ENCODE results near the gene COX5A. TPM values are rescaled to one million over a fixed set of nuclear protein-coding genes. Genes with fewer than 3 reads are reported as not detected.
"Not testable (repeated sequence)": the region's sequence is repeated elsewhere in the genome, so short reads cannot be mapped to it uniquely, and the experiment has no call there.

The COX5A gene
- total RNA-seq, 1 donor from 2014 or later: 248 TPM

DNA sequence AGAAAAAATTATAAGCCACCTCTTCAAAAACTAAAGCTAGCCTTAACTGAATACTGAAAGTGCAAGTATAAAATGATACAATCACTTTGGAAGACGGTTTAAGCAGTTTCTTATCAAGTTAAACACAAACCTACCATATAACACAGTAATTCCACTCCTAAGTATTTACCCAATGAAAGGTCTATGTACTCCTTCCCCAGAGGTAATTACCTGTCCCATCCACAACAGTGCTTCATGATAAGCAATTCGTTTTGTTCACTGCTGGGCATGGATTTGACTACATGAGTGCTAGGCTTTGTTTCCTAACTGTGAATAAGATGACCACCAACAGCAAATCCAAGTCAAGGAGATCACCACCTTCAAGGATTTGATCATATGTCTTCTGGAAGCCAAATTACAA is 4.3 kb downstream of the COX5A start:
- no peak for DNase-seq (ENCODE audit: extremely low spot score, unreplicated experiment)
- peaks cover 10% of the 10 kb centered on the region for H3K4me1 Mint-ChIP-seq (ENCODE audit: unreplicated experiment)
- H3K4me3 Mint-ChIP-seq: peak overlapping the region; percentile 61
- TF ChIP-seq, protein P1, sequence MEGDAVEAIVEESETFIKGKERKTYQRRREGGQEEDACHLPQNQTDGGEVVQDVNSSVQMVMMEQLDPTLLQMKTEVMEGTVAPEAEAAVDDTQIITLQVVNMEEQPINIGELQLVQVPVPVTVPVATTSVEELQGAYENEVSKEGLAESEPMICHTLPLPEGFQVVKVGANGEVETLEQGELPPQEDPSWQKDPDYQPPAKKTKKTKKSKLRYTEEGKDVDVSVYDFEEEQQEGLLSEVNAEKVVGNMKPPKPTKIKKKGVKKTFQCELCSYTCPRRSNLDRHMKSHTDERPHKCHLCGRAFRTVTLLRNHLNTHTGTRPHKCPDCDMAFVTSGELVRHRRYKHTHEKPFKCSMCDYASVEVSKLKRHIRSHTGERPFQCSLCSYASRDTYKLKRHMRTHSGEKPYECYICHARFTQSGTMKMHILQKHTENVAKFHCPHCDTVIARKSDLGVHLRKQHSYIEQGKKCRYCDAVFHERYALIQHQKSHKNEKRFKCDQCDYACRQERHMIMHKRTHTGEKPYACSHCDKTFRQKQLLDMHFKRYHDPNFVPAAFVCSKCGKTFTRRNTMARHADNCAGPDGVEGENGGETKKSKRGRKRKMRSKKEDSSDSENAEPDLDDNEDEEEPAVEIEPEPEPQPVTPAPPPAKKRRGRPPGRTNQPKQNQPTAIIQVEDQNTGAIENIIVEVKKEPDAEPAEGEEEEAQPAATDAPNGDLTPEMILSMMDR (conservative IDR thresholded peaks at IDR 0.05): no peak
- H3K27me3 Mint-ChIP-seq: no peaks in the 10 kb centered on the region
- peak overlapping the region; percentile 52 for H3K27ac Mint-ChIP-seq
- peaks cover 13% of the 10 kb centered on the region for H3K36me3 Mint-ChIP-seq
- H3K9me3 Mint-ChIP-seq: no peaks in the 10 kb centered on the region

DNA sequence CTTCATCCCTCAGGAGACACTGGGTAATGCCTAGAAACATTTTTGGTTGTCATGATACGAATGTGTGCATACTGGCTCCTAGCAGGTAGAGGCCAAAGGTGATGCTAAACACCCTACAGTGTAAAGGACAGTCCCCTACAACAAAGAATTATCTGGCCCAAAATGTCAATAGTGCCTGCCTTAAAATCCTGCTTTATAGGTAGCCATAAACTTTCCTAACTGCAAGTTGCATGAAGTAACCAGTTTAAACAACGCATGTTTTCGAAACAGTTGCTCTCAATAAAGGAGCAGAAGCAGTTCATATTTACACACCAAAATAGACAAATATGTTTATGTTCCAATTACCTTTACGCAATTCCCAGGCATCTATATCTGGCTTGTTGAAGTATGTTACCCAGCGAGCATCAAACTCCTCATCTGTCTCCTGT is 9.1 kb downstream of the COX5A start:
- Mint-ChIP-seq H3K9me3 (no peaks in the 10 kb centered on the region), H3K36me3 (peaks cover 10% of the 10 kb centered on the region), H3K27me3 (no peaks in the 10 kb centered on the region), H3K4me3 (no peak overlapping the region), H3K27ac (no peak overlapping the region), H3K4me1 (ENCODE audit: unreplicated experiment) (peaks cover 9% of the 10 kb centered on the region)
- no peak for DNase-seq (ENCODE audit: extremely low spot score, unreplicated experiment)
- TF ChIP-seq, protein P1 (conservative IDR thresholded peaks at IDR 0.05): no peak

DNA sequence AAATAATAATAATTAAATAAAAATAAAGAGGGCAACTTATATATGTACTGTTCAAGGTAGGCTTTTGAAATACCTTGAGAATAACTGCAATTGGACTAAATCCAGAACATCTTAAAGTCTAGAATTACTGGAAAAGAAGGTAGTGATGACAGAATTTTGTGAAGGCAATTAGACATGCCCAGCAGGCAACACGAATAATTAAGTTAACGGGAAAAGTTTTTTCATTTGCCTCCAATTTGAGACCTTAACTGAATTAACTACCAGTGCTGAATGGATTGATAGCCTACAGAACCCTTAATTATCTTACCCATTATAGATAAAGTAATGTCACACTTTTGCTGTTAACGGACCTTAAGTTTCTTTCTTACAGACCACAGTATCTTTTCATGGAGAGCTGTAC is 13.3 kb downstream of the COX5A start:
- Mint-ChIP-seq H3K27ac (no peak overlapping the region), H3K4me1 (ENCODE audit: unreplicated experiment) (no peaks in the 10 kb centered on the region), H3K27me3 (no peaks in the 10 kb centered on the region), H3K36me3 (peaks cover 22% of the 10 kb centered on the region), H3K4me3 (no peak overlapping the region), H3K9me3 (no peaks in the 10 kb centered on the region)
- DNase-seq (ENCODE audit: extremely low spot score, unreplicated experiment): no peak
- TF ChIP-seq, protein P1 (conservative IDR thresholded peaks at IDR 0.05): no peak

DNA sequence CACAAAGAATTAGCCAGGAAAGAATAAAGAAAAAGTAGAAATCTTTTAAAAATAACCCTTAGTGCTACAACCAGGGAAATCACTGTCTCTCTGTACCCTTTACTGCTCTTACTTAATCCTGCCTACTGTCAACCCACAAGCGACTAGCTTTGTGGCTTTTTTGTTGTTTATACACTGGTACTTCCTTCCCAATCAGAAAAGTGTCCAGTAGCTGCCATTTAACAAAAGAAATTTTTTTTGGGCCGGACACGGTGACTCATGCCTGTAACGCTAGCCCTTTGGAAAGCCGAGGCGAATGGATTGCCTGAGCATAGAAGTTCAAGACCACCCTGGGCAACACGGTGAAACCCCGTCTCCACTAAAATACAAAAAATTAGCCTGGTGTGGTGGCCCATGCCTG is 17.4 kb downstream of the COX5A start:
- Mint-ChIP-seq H3K9me3 (no peaks in the 10 kb centered on the region), H3K27me3 (no peaks in the 10 kb centered on the region), H3K4me1 (ENCODE audit: unreplicated experiment) (no peaks in the 10 kb centered on the region), H3K4me3 (no peak overlapping the region), H3K27ac (no peak overlapping the region), H3K36me3 (peaks cover 24% of the 10 kb centered on the region)
- TF ChIP-seq, protein P1 (conservative IDR thresholded peaks at IDR 0.05): no peak
- no peak for DNase-seq (ENCODE audit: extremely low spot score, unreplicated experiment)

DNA sequence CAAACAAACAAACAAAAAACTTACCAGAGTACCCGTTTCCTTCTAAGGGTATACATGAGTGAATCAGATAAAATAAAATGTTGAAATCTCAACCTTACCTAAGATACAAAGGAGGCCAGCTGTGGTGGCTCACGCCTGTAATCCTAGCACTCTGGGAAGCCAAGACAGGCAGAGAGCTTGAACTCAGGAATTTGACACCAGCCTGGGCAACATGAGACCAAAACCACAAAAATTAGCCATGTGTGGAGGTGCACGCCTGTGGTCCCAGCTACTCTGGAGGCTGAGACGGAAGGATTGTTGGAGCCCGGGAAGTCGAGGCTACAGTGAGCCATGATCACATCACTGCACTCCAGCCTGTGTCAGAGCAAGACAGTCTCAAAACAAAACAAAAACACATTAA is 20.2 kb downstream of the COX5A start:
- Mint-ChIP-seq H3K4me1 (ENCODE audit: unreplicated experiment) (no peaks in the 10 kb centered on the region), H3K36me3 (peaks cover 26% of the 10 kb centered on the region), H3K4me3 (no peak overlapping the region), H3K27me3 (no peaks in the 10 kb centered on the region), H3K27ac (no peak overlapping the region), H3K9me3 (no peaks in the 10 kb centered on the region)
- TF ChIP-seq, protein P1 (conservative IDR thresholded peaks at IDR 0.05): no peak
- DNase-seq (ENCODE audit: extremely low spot score, unreplicated experiment): no peak

DNA sequence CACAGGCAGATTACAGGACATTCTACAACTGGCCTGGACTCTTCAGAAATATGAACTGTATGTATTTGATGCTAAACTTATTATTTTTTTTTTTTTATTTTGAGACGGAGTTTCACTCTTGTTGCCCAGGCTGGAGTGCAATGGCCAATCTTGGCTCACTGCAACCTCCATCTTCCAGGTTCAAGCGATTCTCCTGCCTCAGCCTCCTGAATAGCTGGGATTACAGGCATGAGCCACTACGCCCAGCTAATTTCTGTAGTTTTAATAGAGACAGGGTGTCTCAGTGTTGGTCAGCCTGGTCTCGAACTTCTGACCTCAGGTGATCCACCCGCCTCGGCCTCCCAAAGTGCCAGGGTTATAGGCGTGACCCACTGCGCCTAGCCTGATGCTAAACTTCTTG is 24.1 kb downstream of the COX5A start:
- H3K4me3 Mint-ChIP-seq; H3K4me1 Mint-ChIP-seq (ENCODE audit: unreplicated experiment); DNase-seq (ENCODE audit: extremely low spot score, unreplicated experiment); H3K27me3 Mint-ChIP-seq; H3K9me3 Mint-ChIP-seq; H3K27ac Mint-ChIP-seq: not testable (repeated sequence)
- peaks cover 24% of the 10 kb centered on the region for H3K36me3 Mint-ChIP-seq

Data from type B pancreatic cell (in vitro differentiated cells).